ENCODE data around the gene KDELR1.
A peak's percentile ranks its signal among the peaks of the same experiment; 100 is the strongest.

Gene KDELR1

GRCh38 chr19:48415395-48415794 lies 24.0 kb upstream of the KDELR1 start:
- H3K9me3 ChIP-seq (ENCODE audit: control insufficient read depth, insufficient read depth, low read length) = no peaks in the 10 kb centered on the region
- peaks cover 11% of the 10 kb centered on the region for H3K27me3 ChIP-seq (ENCODE audit: control insufficient read depth, low read length)
- H3K4me3 ChIP-seq (ENCODE audit: low read length) = no peak overlapping the region
- H3K36me3 ChIP-seq (ENCODE audit: control insufficient read depth, low read length) = no peaks in the 10 kb centered on the region
- peak overlapping the region; percentile 40 for H3K4me2 ChIP-seq (ENCODE audit: low read length)
- TF ChIP-seq EZH2phosphoT487 (IDR thresholded peaks at IDR 0.05; ENCODE audit: borderline replicate concordance, low read length) = no peak
- no peak for TF ChIP-seq CTCF (IDR thresholded peaks at IDR 0.05; ENCODE audit: low read depth, low read length, poor library complexity, severe bottlenecking)
- H3K9me2 ChIP-seq (replicated peaks; ENCODE audit: control insufficient read depth, low read length) = no peaks in the 10 kb centered on the region
- no peaks in the 10 kb centered on the region for H3K79me2 ChIP-seq (ENCODE audit: control insufficient read depth, low read length)
- H3K27ac ChIP-seq (ENCODE audit: low read depth, low read length) = no peak overlapping the region
- H4K20me1 ChIP-seq (ENCODE audit: control insufficient read depth, insufficient read depth, low read depth, low read length) = no peaks in the 10 kb centered on the region
- H3F3A ChIP-seq (ENCODE audit: control insufficient read depth, insufficient read depth) = no peaks in the 10 kb centered on the region
- H3K4me1 ChIP-seq (ENCODE audit: control insufficient read depth, low read length) = peaks cover 17% of the 10 kb centered on the region

DNA sequence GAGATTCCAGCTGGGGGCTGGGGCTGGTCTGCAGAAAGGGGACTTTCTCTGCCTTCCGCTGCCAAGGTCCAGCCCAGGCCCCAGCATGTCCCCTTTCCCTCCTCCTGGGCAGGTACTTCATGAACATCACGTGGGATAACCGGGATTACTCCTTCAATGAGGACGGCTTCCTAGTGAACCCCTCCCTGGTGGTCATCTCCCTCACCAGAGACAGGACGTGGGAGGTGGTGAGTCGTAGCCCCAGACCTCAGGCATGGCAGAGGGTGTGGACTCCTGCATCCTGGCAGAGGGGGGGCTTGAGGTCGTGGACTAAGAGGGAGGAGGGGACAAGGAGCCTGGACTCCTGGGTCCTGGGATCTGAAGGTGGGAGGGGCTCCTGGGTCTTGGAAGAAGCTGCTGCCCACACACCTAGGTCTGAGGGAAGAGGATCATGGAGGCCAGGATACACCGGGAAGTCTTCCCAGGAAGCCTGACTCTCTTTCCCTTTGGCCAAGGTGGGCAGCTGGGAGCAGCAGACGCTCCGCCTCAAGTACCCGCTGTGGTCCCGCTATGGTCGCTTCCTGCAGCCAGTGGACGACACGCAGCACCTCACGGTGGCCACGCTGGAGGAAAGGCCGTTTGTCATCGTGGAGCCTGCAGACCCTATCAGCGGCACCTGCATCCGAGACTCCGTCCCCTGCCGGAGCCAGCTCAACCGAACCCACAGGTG lies 22.7 kb upstream of the KDELR1 start:
- no peak overlapping the region for H3K4me3 ChIP-seq (ENCODE audit: low read length)
- peaks cover 16% of the 10 kb centered on the region for H3K4me1 ChIP-seq (ENCODE audit: control insufficient read depth, low read length)
- no peaks in the 10 kb centered on the region for H3K36me3 ChIP-seq (ENCODE audit: control insufficient read depth, low read length)
- H4K20me1 ChIP-seq (ENCODE audit: control insufficient read depth, insufficient read depth, low read depth, low read length) = no peaks in the 10 kb centered on the region
- H3K27me3 ChIP-seq (ENCODE audit: control insufficient read depth, low read length) = peaks cover 11% of the 10 kb centered on the region
- no peaks in the 10 kb centered on the region for H3F3A ChIP-seq (ENCODE audit: control insufficient read depth, insufficient read depth)
- H3K4me2 ChIP-seq (ENCODE audit: low read length) = no peak overlapping the region
- no peaks in the 10 kb centered on the region for H3K79me2 ChIP-seq (ENCODE audit: control insufficient read depth, low read length)
- H3K27ac ChIP-seq (ENCODE audit: low read depth, low read length) = no peak overlapping the region
- no peaks in the 10 kb centered on the region for H3K9me2 ChIP-seq (replicated peaks; ENCODE audit: control insufficient read depth, low read length)
- no peak for TF ChIP-seq EZH2phosphoT487 (IDR thresholded peaks at IDR 0.05; ENCODE audit: borderline replicate concordance, low read length)
- no peaks in the 10 kb centered on the region for H3K9me3 ChIP-seq (ENCODE audit: control insufficient read depth, insufficient read depth, low read length)

DNA sequence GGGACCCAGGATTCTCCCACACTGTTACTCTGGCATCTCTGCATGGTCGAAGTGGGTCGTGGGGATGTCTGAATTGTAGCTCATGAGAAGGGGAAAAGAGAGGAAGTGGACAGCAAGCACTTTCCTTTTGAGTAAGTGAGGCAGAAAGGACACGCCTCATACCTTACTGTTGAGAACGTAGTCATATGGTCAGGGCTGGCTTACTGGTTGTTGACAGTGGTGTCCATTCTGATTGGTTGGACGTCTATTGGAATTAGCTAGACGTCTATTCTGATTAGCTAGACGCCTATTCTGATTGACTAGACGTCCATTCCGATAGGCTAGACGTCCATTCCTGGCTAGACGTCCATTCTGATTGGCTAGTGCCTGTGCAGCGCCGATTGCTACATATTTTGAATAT lies 14.5 kb upstream of the KDELR1 start:
- TF ChIP-seq EZH2phosphoT487 (IDR thresholded peaks at IDR 0.05; ENCODE audit: borderline replicate concordance, low read length) (no peak), CTCF (IDR thresholded peaks at IDR 0.05; ENCODE audit: low read depth, low read length, poor library complexity, severe bottlenecking) (no peak)
- no peaks in the 10 kb centered on the region for H4K20me1 ChIP-seq (ENCODE audit: control insufficient read depth, insufficient read depth, low read depth, low read length)
- no peaks in the 10 kb centered on the region for H3F3A ChIP-seq (ENCODE audit: control insufficient read depth, insufficient read depth)
- no peaks in the 10 kb centered on the region for H3K36me3 ChIP-seq (ENCODE audit: control insufficient read depth, low read length)
- no peaks in the 10 kb centered on the region for H3K9me2 ChIP-seq (replicated peaks; ENCODE audit: control insufficient read depth, low read length)
- no peak overlapping the region for H3K27ac ChIP-seq (ENCODE audit: low read depth, low read length)
- H3K9me3 ChIP-seq (ENCODE audit: control insufficient read depth, insufficient read depth, low read length) = no peaks in the 10 kb centered on the region
- peaks cover 5% of the 10 kb centered on the region for H3K27me3 ChIP-seq (ENCODE audit: control insufficient read depth, low read length)
- H3K4me3 ChIP-seq (ENCODE audit: low read length) = no peak overlapping the region
- H3K79me2 ChIP-seq (ENCODE audit: control insufficient read depth, low read length) = no peaks in the 10 kb centered on the region
- peaks cover 6% of the 10 kb centered on the region for H3K4me1 ChIP-seq (ENCODE audit: control insufficient read depth, low read length)
- no peak overlapping the region for H3K4me2 ChIP-seq (ENCODE audit: low read length)

DNA sequence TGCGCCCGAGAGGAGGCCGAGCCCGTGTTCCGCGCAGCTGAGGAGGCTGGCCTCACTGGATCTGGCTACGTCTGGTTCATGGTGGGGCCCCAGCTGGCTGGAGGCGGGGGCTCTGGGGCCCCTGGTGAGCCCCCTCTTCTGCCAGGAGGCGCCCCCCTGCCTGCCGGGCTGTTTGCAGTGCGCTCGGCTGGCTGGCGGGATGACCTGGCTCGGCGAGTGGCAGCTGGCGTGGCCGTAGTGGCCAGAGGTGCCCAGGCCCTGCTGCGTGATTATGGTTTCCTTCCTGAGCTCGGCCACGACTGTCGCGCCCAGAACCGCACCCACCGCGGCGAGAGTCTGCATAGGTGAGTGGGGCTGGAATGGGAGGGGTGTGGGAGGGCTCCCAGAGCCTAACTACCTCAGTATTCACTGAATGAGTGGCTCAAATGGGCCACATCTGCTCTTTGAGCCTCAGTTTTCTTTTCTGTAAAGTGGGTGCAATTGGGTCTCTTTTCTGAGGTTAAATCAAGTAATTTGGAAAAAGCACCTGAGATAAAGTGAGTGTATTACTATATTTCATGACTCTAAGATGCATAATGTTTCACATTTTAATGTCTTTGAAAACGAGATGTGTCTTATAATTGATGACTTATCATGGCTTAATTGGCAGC lies 13.8 kb upstream of the KDELR1 start:
- Histone ChIP-seq H3F3A (ENCODE audit: control insufficient read depth, insufficient read depth) (no peaks in the 10 kb centered on the region), H3K9me2 (replicated peaks; ENCODE audit: control insufficient read depth, low read length) (no peaks in the 10 kb centered on the region), H3K79me2 (ENCODE audit: control insufficient read depth, low read length) (no peaks in the 10 kb centered on the region), H3K27me3 (ENCODE audit: control insufficient read depth, low read length) (peaks cover 5% of the 10 kb centered on the region), H3K4me3 (ENCODE audit: low read length) (no peak overlapping the region), H3K4me1 (ENCODE audit: control insufficient read depth, low read length) (peaks cover 10% of the 10 kb centered on the region), H4K20me1 (ENCODE audit: control insufficient read depth, insufficient read depth, low read depth, low read length) (no peaks in the 10 kb centered on the region), H3K36me3 (ENCODE audit: control insufficient read depth, low read length) (no peaks in the 10 kb centered on the region), H3K4me2 (ENCODE audit: low read length) (no peak overlapping the region), H3K27ac (ENCODE audit: low read depth, low read length) (no peak overlapping the region), H3K9me3 (ENCODE audit: control insufficient read depth, insufficient read depth, low read length) (no peaks in the 10 kb centered on the region)
- no peak for TF ChIP-seq EZH2phosphoT487 (IDR thresholded peaks at IDR 0.05; ENCODE audit: borderline replicate concordance, low read length)
- TF ChIP-seq CTCF (IDR thresholded peaks at IDR 0.05; ENCODE audit: low read depth, low read length, poor library complexity, severe bottlenecking) = no peak

All from DOHH2 (cell line).